D721Med (cell line): ENCODE data around the gene CFAP410.

Source experiments
- DNase-seq: peaks from one replicate; pipeline ENCODE4 v3.0.0; 2011; ENCODE audit warnings: low spot score; ENCODE audit not compliant: insufficient read length
- FAIRE-seq: peaks from 2 replicates; lab custom pipeline; 2011; peaks lifted over from hg19 to GRCh38; lab: Jason Lieb, UNC
- TF ChIP-seq, protein P1 (sequence below): IDR thresholded peaks from 2 replicates; pipeline ENCODE4 v1.5.1; 2012; ENCODE audit warnings: mild to moderate bottlenecking, control low read depth; ENCODE audit not compliant: insufficient read depth; ENCODE audit errors: missing control alignments

CFAP410 gene

DNA sequence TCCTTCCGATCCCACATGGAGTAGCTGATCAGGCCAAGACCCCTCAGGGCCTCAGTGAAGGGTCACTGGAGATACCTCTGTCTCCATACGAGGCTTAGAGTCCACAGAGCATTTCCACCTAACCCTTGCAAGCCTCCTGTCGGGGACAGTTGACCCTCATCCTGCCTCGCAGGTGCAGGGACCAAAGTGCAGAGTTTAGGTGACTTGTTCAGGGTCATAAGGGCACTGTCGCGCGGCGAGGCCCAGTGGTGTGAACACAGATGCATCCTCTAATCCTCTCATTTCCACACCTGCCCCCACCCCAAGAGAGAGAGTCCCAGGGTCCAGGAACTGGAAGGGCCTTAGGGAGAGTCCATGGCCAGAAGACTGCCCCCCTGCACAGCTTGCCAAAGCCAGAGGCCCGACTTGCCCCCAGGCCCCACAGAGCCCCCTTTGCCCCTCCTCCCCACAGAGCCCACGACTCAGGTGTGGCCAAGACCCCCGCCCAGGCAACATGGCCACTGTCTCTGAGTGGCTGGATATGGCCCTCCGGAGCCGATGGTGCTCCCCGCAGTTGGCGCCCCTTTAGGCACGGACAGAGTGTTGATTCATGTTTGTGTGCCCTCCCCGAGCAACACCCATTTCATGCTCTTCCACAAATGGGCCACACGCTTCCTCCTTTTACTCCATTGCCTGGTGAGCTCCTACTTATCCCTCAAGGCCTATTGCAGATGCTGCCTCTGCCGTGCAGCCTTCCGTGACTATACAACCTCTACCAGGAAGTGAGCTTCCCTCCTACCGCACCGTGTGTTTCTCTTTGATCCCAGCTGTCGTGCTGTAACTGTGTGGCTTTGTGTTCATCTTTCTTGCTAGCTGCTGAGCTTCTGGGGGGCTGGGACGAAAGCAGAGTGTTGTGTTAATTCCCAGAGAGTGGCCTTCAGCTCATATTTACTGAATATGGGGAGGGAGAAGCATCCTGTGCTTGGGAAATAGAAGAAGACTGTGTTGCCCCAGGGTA lies 15.9 kb upstream of the CFAP410 start:
- DNase-seq (no peak), FAIRE-seq (no peak)

DNA sequence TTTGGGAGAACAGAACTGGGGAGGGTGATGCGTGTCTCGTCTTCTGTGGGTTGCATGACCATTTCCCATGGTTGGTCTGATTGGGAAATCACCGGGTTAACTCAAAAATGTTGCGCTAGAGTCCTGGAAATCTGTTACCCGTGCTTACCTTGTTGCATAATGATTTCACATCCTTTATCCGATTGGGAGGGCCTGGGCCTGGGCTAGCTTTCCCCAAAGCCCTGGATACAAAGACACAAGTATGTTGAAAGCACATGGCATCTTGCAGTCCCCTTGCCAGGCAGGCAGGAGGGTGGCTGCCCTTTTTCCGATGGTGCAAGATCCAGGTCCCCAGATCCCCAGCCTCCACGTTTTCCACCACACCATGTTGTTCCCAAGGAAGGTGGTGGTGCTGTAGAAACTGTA lies 14.8 kb upstream of the CFAP410 start:
- no peak for DNase-seq
- TF ChIP-seq, protein P1, sequence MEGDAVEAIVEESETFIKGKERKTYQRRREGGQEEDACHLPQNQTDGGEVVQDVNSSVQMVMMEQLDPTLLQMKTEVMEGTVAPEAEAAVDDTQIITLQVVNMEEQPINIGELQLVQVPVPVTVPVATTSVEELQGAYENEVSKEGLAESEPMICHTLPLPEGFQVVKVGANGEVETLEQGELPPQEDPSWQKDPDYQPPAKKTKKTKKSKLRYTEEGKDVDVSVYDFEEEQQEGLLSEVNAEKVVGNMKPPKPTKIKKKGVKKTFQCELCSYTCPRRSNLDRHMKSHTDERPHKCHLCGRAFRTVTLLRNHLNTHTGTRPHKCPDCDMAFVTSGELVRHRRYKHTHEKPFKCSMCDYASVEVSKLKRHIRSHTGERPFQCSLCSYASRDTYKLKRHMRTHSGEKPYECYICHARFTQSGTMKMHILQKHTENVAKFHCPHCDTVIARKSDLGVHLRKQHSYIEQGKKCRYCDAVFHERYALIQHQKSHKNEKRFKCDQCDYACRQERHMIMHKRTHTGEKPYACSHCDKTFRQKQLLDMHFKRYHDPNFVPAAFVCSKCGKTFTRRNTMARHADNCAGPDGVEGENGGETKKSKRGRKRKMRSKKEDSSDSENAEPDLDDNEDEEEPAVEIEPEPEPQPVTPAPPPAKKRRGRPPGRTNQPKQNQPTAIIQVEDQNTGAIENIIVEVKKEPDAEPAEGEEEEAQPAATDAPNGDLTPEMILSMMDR = no peak
- FAIRE-seq = no peak

More for the DNA sequence above, 15.9 kb upstream of the CFAP410 start:
- TF ChIP-seq, protein P1 = no peak

DNA sequence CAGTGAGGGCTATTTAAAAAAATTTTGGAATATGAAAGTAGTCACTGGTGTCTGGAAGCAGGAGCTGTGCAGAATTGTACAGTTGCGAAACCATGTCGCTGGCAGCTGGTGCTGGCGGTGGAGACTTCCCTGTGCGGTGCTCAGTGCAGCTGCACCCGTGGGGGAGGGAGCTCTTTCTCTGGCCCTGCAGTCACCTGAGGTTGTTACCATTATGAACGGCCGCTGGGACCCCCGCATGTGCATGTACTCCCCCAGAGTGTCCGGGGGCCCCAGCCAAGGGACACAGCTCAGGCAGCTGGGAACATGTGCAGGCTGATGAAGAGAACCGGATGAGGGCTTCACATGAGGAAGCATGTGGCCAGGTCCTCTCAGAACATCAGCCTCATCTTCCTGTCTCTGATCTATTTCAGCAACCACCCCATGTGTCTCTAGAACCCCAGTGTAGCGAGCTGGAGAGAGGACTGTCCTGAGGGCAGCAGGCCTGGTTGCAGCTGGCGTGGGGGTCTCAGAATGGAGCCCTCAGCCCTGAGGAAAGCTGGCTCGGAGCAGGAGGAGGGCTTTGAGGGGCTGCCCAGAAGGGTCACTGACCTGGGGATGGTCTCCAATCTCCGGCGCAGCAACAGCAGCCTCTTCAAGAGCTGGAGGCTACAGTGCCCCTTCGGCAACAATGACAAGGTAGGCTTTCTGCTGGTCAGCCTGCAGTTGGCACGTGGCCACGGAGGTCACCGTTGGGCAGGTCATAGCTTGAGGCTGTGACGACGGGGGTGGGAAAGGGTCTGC lies 14.2 kb upstream of the CFAP410 start, which contains the start of gene TRPM2:
Gene TRPM2, plus strand, starts transcription at position 431 of the 780 bp plus-strand sequence. Its CDS starts 80 bp downstream, at position 511.
- DNase-seq (no peak), FAIRE-seq (no peak)
- TF ChIP-seq, protein P1 = no peak

DNA sequence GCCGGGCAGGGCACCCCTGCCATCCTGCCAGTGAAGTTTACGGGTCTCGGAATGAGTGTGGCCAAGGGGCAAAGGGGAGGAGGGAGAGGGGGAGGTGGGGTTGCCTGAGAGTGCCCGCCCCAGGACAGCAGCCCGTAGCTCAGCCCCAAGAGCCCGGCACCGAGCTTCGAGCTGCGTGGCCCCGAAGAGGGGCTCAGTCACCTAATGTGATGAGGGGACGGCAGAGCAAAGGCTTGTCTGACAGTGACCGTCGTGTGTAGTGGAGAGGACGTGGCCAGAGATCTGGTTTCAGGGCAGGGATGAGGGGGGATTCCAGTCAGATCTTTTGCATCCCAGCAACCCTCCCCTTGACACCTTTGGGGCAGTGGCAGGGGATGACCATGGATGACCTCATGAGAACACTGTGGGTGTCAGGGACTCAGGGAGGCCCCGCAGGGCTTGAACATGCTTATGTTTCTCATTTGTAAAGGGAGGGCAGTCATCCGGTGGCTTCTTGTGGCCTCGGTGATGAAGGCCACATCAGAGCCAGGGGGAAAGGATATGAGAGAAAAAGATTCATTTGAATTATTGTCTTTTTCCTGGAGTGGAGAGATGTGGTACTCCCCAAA lies 13.2 kb upstream of the CFAP410 start:
- no peak for DNase-seq
- TF ChIP-seq, protein P1 = no peak
- FAIRE-seq = no peak

DNA sequence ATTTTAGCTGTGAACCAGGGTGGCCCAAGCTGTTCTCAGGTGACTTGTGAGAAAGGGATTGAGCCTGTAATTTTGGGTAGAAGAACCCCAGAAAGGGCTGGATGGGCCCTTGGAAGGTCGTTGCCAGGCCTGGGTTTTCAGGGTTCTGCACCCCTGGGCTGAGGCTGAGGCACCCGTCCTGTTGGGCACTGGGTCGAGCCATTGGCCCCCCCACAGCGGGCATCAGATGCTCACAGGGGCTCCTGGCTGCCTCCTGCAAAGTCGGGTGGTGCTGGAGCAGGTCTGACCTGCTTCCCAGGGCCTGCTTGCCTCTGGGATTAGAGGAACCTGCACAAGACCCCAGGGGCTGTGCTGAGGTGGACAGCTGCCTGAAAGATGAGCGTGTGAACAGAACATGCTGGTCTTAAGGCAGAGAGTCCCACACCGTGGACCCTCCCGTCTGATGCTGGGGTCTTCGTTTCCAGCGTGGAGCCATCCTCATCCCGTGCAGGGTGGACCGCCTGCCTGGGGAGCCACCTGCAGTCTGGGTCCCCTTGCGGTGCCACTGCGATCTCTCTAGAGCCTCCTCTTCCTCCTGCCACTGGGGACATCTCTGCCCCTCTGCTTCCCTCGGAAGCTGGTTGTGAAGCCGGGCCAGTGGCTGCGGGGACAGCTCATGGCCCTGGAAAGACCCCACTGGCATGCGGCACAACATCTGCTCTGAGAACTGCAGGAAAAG lies 12.5 kb upstream of the CFAP410 start:
- no peak for FAIRE-seq
- TF ChIP-seq, protein P1 = no peak
- DNase-seq = no peak

DNA sequence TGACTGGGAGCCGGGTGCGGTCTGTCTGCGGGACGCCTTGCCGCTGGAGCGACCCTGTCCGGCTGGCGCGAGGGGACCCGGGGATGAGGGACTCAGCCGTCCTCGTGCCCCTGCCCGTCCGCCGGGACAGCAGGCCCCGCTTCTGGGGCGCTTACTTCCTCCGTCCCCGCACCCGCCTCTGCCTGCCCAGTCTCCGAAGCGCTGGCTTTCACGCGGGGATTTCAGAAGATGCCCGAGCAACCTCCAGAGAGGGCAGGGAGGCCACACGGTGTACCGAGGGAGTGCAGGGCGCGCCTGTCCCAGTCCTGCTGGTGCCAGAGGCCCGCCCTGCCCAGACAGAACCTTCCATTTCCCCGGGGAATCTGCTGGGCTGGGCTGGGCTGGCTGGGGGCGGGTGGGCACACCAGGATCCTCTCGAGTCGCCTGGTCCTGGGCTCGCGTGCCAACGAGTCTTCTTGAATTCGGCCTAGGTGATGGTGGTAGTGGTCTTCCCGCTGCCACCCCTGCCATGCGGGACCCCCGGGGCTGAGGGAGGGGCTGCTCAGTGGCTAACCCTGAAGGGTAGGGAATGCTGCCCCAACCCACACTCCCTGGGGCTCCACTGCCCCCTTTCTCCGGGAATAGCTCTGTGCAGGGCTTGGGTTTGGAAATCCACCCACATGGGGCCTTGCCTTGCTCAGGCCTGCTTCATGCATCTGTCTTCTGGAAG lies 11.7 kb upstream of the CFAP410 start:
- DNase-seq (no peak), FAIRE-seq (no peak)
- TF ChIP-seq, protein P1 = no peak
